ENCODE measurements around the gene PINLYP. TPM values are rescaled to one million over a fixed set of nuclear protein-coding genes. Genes with fewer than 3 reads are reported as not detected.
A peak's percentile ranks its signal among the peaks of the same experiment; 100 is the strongest.

Gene PINLYP
- total and polyA plus RNA-seq, 9 of the 15 experiments (the other 6 are each of a cell fraction or from before 2014, with no cell fraction given), result 1.00 to 6.7 (median 2.2) TPM

DNA sequence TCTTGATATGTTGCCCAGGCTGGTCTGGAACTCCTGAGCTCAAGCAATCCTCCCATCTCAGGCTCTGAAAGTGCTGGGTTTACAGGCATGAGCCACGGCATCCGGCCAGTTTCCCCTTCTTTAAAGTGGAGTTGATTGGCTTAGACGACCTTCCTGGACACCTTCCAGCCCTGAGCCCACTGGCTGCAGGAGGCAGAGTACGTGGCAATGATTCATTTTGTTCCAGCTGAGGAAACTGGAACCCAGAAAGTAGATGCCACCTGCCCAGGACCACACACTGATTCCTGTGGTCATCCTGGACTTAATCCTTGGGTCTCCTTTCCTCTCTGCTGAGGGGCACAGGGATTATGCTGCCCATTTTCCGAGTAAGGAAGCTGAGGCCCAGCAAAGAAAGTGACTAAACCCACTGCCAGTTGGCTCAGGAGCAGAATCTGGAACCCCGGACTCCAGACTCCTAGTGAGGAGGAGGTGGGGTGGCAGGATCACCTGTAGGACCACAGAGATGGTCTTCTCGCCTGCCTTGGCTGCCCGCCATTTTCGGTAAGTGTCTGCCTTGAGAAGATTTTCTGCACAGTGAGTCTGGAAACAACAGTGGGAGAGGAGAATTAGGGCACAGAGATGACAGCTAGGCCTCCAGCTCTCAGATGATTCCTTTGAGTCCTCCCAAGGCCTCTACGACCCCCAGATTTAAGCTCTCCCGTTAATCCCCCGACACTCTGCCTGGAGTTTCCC is 1.0 kb upstream of the PINLYP start:
- no peaks in the 10 kb centered on the region for H3K9me3 ChIP-seq (replicated peaks; ENCODE audit: control insufficient read depth, insufficient read depth, low read depth, low read length)
- H3K27me3 ChIP-seq (ENCODE audit: control insufficient read depth in 2 of 2, insufficient read depth in 2 of 2, low read length in 2 of 2), result no peaks in the 10 kb centered on the region; a peak in 1 of 5 replicates
- peak overlapping the region; percentile 97 for H3K4me2 ChIP-seq (ENCODE audit: insufficient read depth, low read length)
- POLR2A ChIA-PET, result interaction anchor here (0.7 to 2.0 kb wide), 7 partner anchors 10 to 87 kb away, joined by 3 to 7 read pairs (median 3); partner anchors contain the start of genes IRGQ and ZNF576
- peaks cover 10% of the 10 kb centered on the region; the same call in 2 of the 3 replicates for H3K36me3 ChIP-seq (ENCODE audit: control insufficient read depth, insufficient read depth, low read length)
- TSS peak; percentile 51 for BruUV-seq (replicated peaks)
- CTCF ChIA-PET (ENCODE audit: low intra/inter-chr PET ratio), result interaction anchor here (0.6 kb wide), 1 partner anchor 143 kb away, joined by 3 read pairs; no protein-coding TSS in a partner anchor
- in situ Hi-C loops (cut with MboI) (no loop called here), intact Hi-C loops (cut with micrococcal nuclease) (loop anchor here (1.0 kb wide), 1 partner anchor 22 kb away; the partner anchor contains the start of genes IRGQ and ZNF576)
- peaks cover 12% of the 10 kb centered on the region for H3K79me2 ChIP-seq (ENCODE audit: control insufficient read depth, insufficient read depth, low read length)
- TF ChIP-seq ZNF551 (CRISPR knock-in tag; IDR thresholded peaks at IDR 0.05) (no peak), FOXA3 (CRISPR knock-in tag; conservative IDR thresholded peaks at IDR 0.05 in 1 of 2, IDR thresholded peaks at IDR 0.05 in 1 of 2) (peak in 1 of 2 experiments; percentile 15; a peak in 1 of 4 replicates), HNRNPK (IDR thresholded peaks at IDR 0.05; ENCODE audit: low read depth, low read length, poor library complexity, severe bottlenecking) (no peak), TEAD1 (CRISPR knock-in tag; IDR thresholded peaks at IDR 0.05) (0 out of 4 replicates have a peak, but pooled peaks of 1 of the 2 experiments have one; percentile 46), YY1 (IDR thresholded peaks at IDR 0.05; ENCODE audit: borderline replicate concordance in 1 of 3, control insufficient read depth in 1 of 3, extremely low read depth in 1 of 3, insufficient read depth in 3 of 3, insufficient read length in 1 of 3, insufficient replicate concordance in 2 of 3, low read depth in 1 of 3, low read length in 2 of 3) (peak in 1 of 3 experiments; percentile 48), ZC3H11A (IDR thresholded peaks at IDR 0.05; ENCODE audit: low read depth, low read length) (0 out of 2 replicates have a peak, but pooled peaks have one; percentile 8), ATF1 (CRISPR knock-in tag; IDR thresholded peaks at IDR 0.05) (no peak), ATF1 (tag; IDR thresholded peaks at IDR 0.05) (no peak), TEAD2 (tag; IDR thresholded peaks at IDR 0.05) (no peak)
- TF ChIP-seq, protein P1, sequence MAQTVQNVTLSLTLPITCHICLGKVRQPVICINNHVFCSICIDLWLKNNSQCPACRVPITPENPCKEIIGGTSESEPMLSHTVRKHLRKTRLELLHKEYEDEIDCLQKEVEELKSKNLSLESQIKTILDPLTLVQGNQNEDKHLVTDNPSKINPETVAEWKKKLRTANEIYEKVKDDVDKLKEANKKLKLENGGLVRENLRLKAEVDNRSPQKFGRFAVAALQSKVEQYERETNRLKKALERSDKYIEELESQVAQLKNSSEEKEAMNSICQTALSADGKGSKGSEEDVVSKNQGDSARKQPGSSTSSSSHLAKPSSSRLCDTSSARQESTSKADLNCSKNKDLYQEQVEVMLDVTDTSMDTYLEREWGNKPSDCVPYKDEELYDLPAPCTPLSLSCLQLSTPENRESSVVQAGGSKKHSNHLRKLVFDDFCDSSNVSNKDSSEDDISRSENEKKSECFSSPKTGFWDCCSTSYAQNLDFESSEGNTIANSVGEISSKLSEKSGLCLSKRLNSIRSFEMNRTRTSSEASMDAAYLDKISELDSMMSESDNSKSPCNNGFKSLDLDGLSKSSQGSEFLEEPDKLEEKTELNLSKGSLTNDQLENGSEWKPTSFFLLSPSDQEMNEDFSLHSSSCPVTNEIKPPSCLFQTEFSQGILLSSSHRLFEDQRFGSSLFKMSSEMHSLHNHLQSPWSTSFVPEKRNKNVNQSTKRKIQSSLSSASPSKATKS (CRISPR knock-in tag; IDR thresholded peaks at IDR 0.05), result no peak
- ATAC-seq, result no peak
- H4K20me1 ChIP-seq (replicated peaks; ENCODE audit: control insufficient read depth, insufficient read depth, low read length), result no peaks in the 10 kb centered on the region; the same call in 1 of the 2 replicates
- DNase-seq (ENCODE audit: extremely low read depth in 1 of 4, low spot score in 3 of 4), result no peak
- peaks cover 5 to 16% of the 10 kb centered on the region in 2 experiments; a peak in 3 of 5 replicates for H3K4me1 ChIP-seq (replicated peaks in 1 of 2; ENCODE audit: control insufficient read depth in 2 of 2, insufficient read depth in 2 of 2, low read length in 2 of 2)
- no peaks in the 10 kb centered on the region for H3K9me1 ChIP-seq (ENCODE audit: control insufficient read depth, insufficient read depth, low read length)
- peak overlapping the region; percentile 97 for H2AFZ ChIP-seq (ENCODE audit: low read depth, low read length)
- peak overlapping the region; percentile 92 to 93 for H3K9ac ChIP-seq (ENCODE audit: insufficient read depth in 1 of 2, low read depth in 2 of 2, low read length in 2 of 2)
- peak overlapping the region; percentile 91 for H3K4me3 ChIP-seq
- FAIRE-seq, result no peak
- H3K27ac ChIP-seq (ENCODE audit: extremely low read depth, low read depth, low read length), result peak overlapping the region; percentile 83
- WGBS (ENCODE audit: insufficient coverage, low coverage, missing lambda C conversion rate), result 22% methylated on average over 12 of the region's 12 CpGs

Measured in K562 (cell line).